GM19324 (cell line): Measurements from ENCODE around the gene CIDEB.
"Not testable (repeated sequence)": the region's sequence is repeated elsewhere in the genome, so short reads cannot be mapped to it uniquely, and the experiment has no call there.

Experiments
- ATAC-seq: cut with Tn5 transposase; IDR thresholded peaks from one replicate; pipeline ENCODE4 v1.9.1; 2021; ENCODE audit warnings: mild to moderate bottlenecking, moderate library complexity; ENCODE audit not compliant: unreplicated experiment, low FRiP score

The CIDEB gene

GRCh38 chr14:24332268-24332993 lies 24.7 kb upstream of the CIDEB start:
- peak; percentile 86 for ATAC-seq

- no peak for ATAC-seq
Measured at GRCh38 chr14:24331731-24332267, 24.0 kb upstream of the CIDEB start.

- no peak for ATAC-seq
Measured at GRCh38 chr14:24330973-24331674, 23.3 kb upstream of the CIDEB start.

- ATAC-seq = no peak
Measured at GRCh38 chr14:24329736-24330135, 22.0 kb upstream of the CIDEB start.

DNA sequence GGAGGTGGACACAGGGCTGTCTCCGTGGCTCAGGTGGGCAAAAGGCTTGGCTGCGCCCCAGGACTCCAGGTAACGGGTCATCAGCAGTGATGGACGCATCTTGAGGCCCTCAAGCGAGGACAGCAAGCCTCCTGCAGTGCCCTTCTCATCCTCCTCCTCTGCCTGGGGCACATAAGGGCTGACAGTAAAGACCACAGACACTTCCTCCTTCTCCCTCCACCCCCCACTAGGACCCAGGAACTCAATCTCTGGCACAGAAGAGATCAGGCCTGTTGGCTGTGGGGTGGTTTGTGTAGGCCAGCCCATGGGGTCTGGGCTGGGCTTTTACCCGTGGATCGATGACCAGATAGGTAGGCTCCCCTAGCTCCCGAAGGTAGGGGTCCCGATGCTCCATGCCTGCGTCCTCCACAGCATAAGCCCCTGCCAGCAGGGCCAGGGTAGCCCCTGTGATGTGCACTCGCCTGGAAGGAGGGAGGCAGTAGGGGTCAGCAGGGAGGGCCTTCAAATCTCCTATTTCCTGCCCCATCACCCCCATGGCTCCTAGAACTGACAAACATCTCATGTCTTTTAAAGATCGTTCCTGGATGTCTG lies 21.4 kb upstream of the CIDEB start:
- no peak for ATAC-seq

- ATAC-seq = not testable (repeated sequence)
Measured at GRCh38 chr14:24327914-24328313, 20.1 kb upstream of the CIDEB start.

DNA sequence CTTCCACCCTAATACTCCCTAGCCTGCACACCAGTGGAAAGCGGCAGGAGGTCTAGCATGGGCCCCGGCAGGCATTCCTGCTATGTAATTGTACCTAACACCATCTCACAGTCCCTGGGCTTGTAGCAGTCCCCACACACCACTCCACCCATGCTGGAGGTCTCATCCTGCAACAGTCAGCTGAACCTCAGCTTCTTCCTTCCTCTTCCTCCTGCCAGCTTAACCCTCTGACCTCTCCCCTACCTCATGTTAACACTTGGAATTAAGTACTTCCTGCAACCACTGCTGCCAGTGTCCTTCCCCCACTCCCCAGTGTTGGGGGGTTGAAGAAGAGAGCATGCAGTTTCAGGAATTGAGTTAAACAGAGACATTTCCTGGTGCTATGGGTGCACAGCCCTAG lies 19.5 kb upstream of the CIDEB start:
- ATAC-seq = no peak

DNA sequence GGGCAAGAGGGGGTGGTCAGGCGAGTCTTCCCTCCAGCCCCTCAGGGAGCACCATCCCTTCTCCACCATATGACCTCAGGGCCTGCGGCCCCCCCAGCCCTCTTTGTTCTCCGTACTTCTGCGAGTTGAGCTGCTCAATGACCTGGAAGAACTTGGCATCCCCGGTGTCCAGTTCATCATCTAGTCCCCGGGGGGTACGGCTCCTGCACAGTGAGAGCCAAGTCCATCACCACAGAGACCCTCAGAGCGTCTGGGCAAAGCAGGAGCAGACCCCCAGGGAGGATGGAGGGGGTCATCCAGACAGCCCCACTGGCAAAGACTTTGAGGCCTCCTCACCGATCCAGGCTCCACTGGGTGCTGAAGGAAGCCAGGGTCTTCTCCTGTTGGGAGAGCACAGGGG lies 18.2 kb upstream of the CIDEB start:
- ATAC-seq = no peak

GRCh38 chr14:24325041-24325530 lies 17.3 kb upstream of the CIDEB start:
- ATAC-seq = no peak

DNA sequence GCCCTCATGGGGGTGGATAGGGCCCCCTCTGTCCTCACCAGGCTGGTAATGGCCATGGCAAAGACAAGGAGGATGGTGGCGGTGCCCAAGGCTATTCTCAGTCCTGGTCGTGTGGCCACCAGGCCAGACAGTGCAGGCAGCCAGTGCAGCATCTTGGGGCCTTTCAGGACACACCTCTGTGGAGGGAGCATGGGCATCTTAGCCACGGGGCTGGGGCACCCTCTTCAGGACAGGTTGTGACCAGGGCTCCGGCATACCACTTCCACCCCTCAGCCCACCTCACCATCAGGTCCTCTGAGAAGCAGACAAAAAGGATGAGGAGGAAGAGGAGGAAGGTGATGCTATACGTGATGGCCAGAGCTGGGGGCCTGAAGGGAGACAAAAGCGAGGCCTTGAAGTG lies 16.2 kb upstream of the CIDEB start:
- ATAC-seq = no peak

GRCh38 chr14:24323341-24323740 lies 15.6 kb upstream of the CIDEB start:
- ATAC-seq = no peak

DNA sequence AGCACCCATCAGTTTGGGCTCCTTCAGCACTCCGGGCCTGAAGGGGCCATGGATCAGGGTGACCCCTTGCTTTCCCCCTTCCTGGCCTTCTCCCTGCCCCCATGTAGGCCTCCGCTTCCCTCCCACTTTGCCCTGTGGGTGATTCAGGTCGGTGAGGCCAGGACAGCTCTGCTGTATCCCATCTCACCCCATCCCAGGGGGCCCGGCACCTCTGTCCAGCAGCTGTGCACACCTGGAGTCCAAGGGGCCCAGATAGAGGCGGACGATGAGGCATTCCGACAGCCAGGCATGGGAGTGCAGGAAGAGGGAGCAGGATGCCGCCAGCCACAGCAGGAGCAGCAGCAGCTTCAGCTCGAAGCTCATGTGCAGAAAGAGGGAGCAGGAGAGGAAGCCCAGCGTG lies 14.9 kb upstream of the CIDEB start:
- ATAC-seq = no peak

DNA sequence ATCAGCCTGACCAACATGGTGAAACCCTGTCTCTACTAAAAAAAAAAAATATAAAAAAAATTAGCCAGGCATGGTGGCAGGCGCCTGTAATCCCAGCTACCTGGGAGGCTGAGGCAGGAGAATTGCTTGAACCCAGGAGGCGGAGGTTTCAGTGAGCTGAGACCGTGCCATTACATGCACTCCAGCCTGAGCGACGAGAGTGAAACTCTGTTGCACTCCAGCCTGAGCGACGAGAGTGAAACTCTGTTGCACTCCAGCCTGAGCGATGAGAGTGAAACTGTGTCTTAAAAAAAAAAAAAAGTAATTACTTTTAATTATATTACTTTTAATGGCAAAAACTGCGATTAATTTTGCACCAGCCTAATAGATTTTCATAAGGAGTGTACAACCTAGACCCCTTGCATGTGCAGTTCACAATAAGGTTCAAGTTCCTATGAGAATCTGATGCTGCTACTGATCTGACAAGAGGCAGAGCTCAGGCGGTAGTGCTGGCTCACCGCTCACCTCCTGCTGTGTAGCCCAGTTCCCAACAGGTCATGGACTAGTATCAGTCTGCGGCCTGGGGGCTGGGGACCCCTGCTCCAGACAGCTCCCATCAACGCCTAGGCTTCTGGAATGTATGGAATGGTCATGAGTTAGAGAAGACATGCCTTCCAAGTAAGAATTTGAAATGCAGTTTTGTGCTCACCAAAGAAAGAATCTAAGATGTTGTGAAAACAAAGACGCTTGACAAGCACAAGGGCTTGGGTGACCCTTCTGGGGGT lies 13.6 kb upstream of the CIDEB start:
- no peak for ATAC-seq

GRCh38 chr14:24317141-24317928 lies 9.6 kb upstream of the CIDEB start:
- ATAC-seq = no peak

DNA sequence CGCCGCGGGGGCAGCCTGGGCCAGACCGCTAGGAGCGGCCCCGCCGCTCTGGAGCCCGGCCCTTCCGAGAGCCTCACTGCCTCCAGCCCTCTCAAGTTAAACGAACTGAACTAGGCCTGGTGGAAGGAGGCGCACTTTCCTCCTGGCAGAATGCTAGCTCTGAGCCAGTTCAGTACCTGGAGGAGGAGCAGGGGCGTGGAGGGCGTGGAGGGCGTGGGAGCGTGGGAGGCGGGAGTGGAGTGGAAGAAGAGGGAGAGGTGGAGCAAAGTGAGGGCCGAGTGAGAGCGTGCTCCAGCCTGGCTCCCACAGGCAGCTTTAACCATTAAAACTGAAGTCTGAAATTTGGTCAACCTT lies 8.8 kb upstream of the CIDEB start:
- no peak for ATAC-seq

- no peak for ATAC-seq
Measured at GRCh38 chr14:24315807-24316596, 8.2 kb upstream of the CIDEB start.

GRCh38 chr14:24315243-24315806 lies 7.5 kb upstream of the CIDEB start:
- no peak for ATAC-seq

- ATAC-seq = no peak
Measured at GRCh38 chr14:24314377-24315193, 6.8 kb upstream of the CIDEB start.
